Measurements from ENCODE around the gene HS6ST1.

HS6ST1 gene

GRCh38 chr2:128250229-128251025, 68.2 kb downstream of the HS6ST1 start:
- no peak for TF ChIP-seq CTCF (IDR thresholded peaks at IDR 0.05; ENCODE audit: control extremely low read depth, extremely low read depth, low read depth, missing control alignments)
- CTCF ChIA-PET: no interaction called here
- POLR2A ChIA-PET: no interaction called here
- DNase-seq (ENCODE audit: extremely low spot score): no peak

- TF ChIP-seq CTCF (IDR thresholded peaks at IDR 0.05; ENCODE audit: control extremely low read depth, extremely low read depth, low read depth, missing control alignments): no peak
- DNase-seq (ENCODE audit: extremely low spot score): no peak
- ChIA-PET CTCF (no interaction called here), POLR2A (no interaction called here)
These were observed 69.1 kb downstream of the HS6ST1 start for GRCh38 chr2:128249555-128249954.

DNA sequence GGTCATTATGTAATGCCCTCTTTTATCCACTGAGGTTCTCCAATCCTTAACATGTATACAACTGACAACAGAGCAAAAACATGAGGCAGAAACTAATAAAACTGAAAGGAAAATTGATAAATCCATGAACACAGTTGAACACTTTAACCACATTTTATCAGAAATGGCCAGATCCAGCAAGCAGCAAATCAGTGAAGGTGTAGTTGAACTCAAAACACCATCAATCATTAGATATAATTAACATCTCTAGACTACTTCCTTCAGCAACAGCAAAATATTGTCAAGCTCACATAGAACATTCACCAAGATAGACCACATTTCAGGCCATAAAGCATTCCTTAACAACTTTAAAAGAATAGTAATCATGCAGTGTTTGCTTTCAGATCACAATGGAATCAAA, 72.9 kb downstream of the HS6ST1 start:
- no peak for DNase-seq (ENCODE audit: extremely low spot score)
- ChIA-PET POLR2A (no interaction called here), CTCF (interaction anchor here (1.1 to 1.5 kb wide), 3 partner anchors 10 to 182 kb away, joined by 3 to 4 read pairs (median 3); no protein-coding TSS in a partner anchor)
- no peak for TF ChIP-seq CTCF (IDR thresholded peaks at IDR 0.05; ENCODE audit: control extremely low read depth, extremely low read depth, low read depth, missing control alignments)

GRCh38 chr2:128241896-128242295, 76.8 kb downstream of the HS6ST1 start:
- CTCF ChIA-PET: interaction anchor here (1.0 kb wide), 1 partner anchor 178 kb away, joined by 3 read pairs; no protein-coding TSS in a partner anchor
- POLR2A ChIA-PET: no interaction called here
- TF ChIP-seq CTCF (IDR thresholded peaks at IDR 0.05; ENCODE audit: control extremely low read depth, extremely low read depth, low read depth, missing control alignments): no peak
- no peak for DNase-seq (ENCODE audit: extremely low spot score)

GRCh38 chr2:128237911-128238697, 80.6 kb downstream of the HS6ST1 start:
- no peak for TF ChIP-seq CTCF (IDR thresholded peaks at IDR 0.05; ENCODE audit: control extremely low read depth, extremely low read depth, low read depth, missing control alignments)
- DNase-seq (ENCODE audit: extremely low spot score): no peak
- CTCF ChIA-PET: interaction anchor here (2.7 kb wide), 1 partner anchor 174 kb away, joined by 11 read pairs; no protein-coding TSS in a partner anchor
- POLR2A ChIA-PET: no interaction called here

GRCh38 chr2:128237081-128237534, 81.6 kb downstream of the HS6ST1 start:
- ChIA-PET POLR2A (interaction anchor here (0.6 kb wide), 1 partner anchor 356 kb away, joined by 3 read pairs; no protein-coding TSS in a partner anchor), CTCF (interaction anchor here (2.7 kb wide), 1 partner anchor 173 kb away, joined by 11 read pairs; no protein-coding TSS in a partner anchor)
- TF ChIP-seq CTCF (IDR thresholded peaks at IDR 0.05; ENCODE audit: control extremely low read depth, extremely low read depth, low read depth, missing control alignments): no peak
- no peak for DNase-seq (ENCODE audit: extremely low spot score)
